HEK293 (cell line): ENCODE measurements around the gene TRAF6.

ENCODE experiments used
- CTCF ChIA-PET: fragments of 350-600 bp; formaldehyde crosslinking; extraction: SDS; loops from one replicate; lab custom pipeline; 2021; ENCODE audit warnings: antibody characterized with exemption; lab: Yijun Ruan, JAX
- POLR2A ChIA-PET: fragments of 300-600 bp; formaldehyde crosslinking; extraction: SDS; loops from one replicate; lab custom pipeline; 2020; ENCODE audit warnings: antibody characterized with exemption, inconsistent platforms; lab: Yijun Ruan, JAX
- H3K27ac ChIP-seq: fragments of 200-500 bp; sonication (Bioruptor generic); 2 replicates; pipeline ENCODE4 v1.5.1; 2014; ENCODE audit warnings: low read depth, low read length, control low read depth, inconsistent platforms; ENCODE audit errors: extremely low read depth
- H3K36me3 ChIP-seq, 2 experiments: fragments of 200-500 bp in 1 of 2; sonication (Bioruptor generic) in 1 of 2; 1 replicate in 1 of 2; 2 replicates in 1 of 2; pipeline ENCODE4 v1.5.1; 2014 to 2017; ENCODE audit warnings: inconsistent platforms in 2 of 2, low read length in 2 of 2; ENCODE audit not compliant: control insufficient read depth in 2 of 2, insufficient read depth in 1 of 2
- H3K4me1 ChIP-seq: fragments of 200-500 bp; sonication (Bioruptor generic); 2 replicates; pipeline ENCODE4 v1.5.1; 2014; ENCODE audit warnings: mild to moderate bottlenecking, low read length, inconsistent platforms; ENCODE audit not compliant: control insufficient read depth, insufficient read depth
- H3K4me3 ChIP-seq: 2 replicates; pipeline ENCODE4 v1.5.1; 2011; ENCODE audit warnings: low read depth, mild to moderate bottlenecking, control low read depth, low read length, moderate library complexity
- H3K9me3 ChIP-seq: fragments of 200-500 bp; sonication (Bioruptor generic); 2 replicates; pipeline ENCODE4 v1.5.1; 2014; ENCODE audit warnings: low read depth, low read length, inconsistent platforms; ENCODE audit not compliant: control insufficient read depth, insufficient read depth
- GFI1B ChIP-seq: fragments of 450-650 bp; formaldehyde crosslinking; IDR thresholded peaks from 2 replicates; pipeline ENCODE4 v1.5.1; 2016; ENCODE audit warnings: missing biosample characterization, missing genetic modification characterization
- KLF10 ChIP-seq: fragments of 450-650 bp; IDR thresholded peaks from 2 replicates; pipeline ENCODE4 v1.5.1; 2018; ENCODE audit warnings: missing biosample characterization, mild to moderate bottlenecking, missing genetic modification characterization
- KLF7 ChIP-seq: fragments of 450-650 bp; formaldehyde crosslinking; IDR thresholded peaks from 2 replicates; pipeline ENCODE4 v1.5.1; 2016; ENCODE audit warnings: missing biosample characterization, missing genetic modification characterization, borderline replicate concordance
- SALL2 ChIP-seq: fragments of 450-650 bp; formaldehyde crosslinking; IDR thresholded peaks from 2 replicates; pipeline ENCODE4 v1.5.0; 2017; ENCODE audit warnings: missing biosample characterization, mild to moderate bottlenecking, missing genetic modification characterization, borderline replicate concordance
- SCRT1 ChIP-seq: fragments of 450-650 bp; formaldehyde crosslinking; IDR thresholded peaks from 2 replicates; pipeline ENCODE4 v1.5.1; 2016; ENCODE audit warnings: missing biosample characterization, missing genetic modification characterization, borderline replicate concordance
- TCF7L2 ChIP-seq: IDR thresholded peaks from 2 replicates; pipeline ENCODE4 v1.6.1; 2011; ENCODE audit warnings: low read depth, mild to moderate bottlenecking, inconsistent platforms, low read length, moderate library complexity, borderline replicate concordance
- ZBTB17 ChIP-seq: fragments of 450-650 bp; formaldehyde crosslinking; IDR thresholded peaks from 2 replicates; pipeline ENCODE4 v1.5.1; 2016; ENCODE audit warnings: missing biosample characterization, missing genetic modification characterization
- ZFP41 ChIP-seq: fragments of 450-650 bp; formaldehyde crosslinking; IDR thresholded peaks from 2 replicates; pipeline ENCODE4 v1.5.1; 2016; ENCODE audit warnings: missing biosample characterization, missing genetic modification characterization, borderline replicate concordance
- ZNF155 ChIP-seq: fragments of 450-650 bp; formaldehyde crosslinking; IDR thresholded peaks from 2 replicates; pipeline ENCODE4 v1.5.1; 2016; ENCODE audit warnings: missing biosample characterization, missing genetic modification characterization
- ZNF335 ChIP-seq: fragments of 450-650 bp; formaldehyde crosslinking; conservative IDR thresholded peaks from 2 replicates; pipeline ENCODE4 v1.5.1; 2016; ENCODE audit warnings: missing biosample characterization, missing genetic modification characterization
- ZNF488 ChIP-seq: fragments of 450-650 bp; formaldehyde crosslinking; IDR thresholded peaks from 2 replicates; pipeline ENCODE4 v1.5.1; 2016; ENCODE audit warnings: missing biosample characterization, missing genetic modification characterization
- ZNF501 ChIP-seq: fragments of 450-650 bp; formaldehyde crosslinking; IDR thresholded peaks from 2 replicates; pipeline ENCODE4 v1.5.1; 2016; ENCODE audit warnings: missing biosample characterization, missing genetic modification characterization
- ZNF518A ChIP-seq: fragments of 450-650 bp; formaldehyde crosslinking; conservative IDR thresholded peaks from 2 replicates; pipeline ENCODE4 v1.5.1; 2016; ENCODE audit warnings: low read depth, missing biosample characterization, missing genetic modification characterization
- ZNF521 ChIP-seq: fragments of 450-650 bp; formaldehyde crosslinking; IDR thresholded peaks from 2 replicates; pipeline ENCODE4 v1.5.1; 2017; ENCODE audit warnings: missing biosample characterization, mild to moderate bottlenecking, missing genetic modification characterization
- ZNF529 ChIP-seq: fragments of 450-650 bp; formaldehyde crosslinking; IDR thresholded peaks from 2 replicates; pipeline ENCODE4 v1.5.1; 2017; ENCODE audit warnings: missing genetic modification characterization, missing biosample characterization; ENCODE audit not compliant: insufficient replicate concordance
- ZNF610 ChIP-seq: fragments of 450-650 bp; formaldehyde crosslinking; IDR thresholded peaks from 2 replicates; pipeline ENCODE4 v1.5.1; 2016; ENCODE audit warnings: missing biosample characterization, missing genetic modification characterization, borderline replicate concordance
- ZNF654 ChIP-seq: fragments of 450-650 bp; formaldehyde crosslinking; IDR thresholded peaks from 2 replicates; pipeline ENCODE4 v1.5.1; 2016; ENCODE audit warnings: low read depth, missing biosample characterization, missing genetic modification characterization
- ZNF785 ChIP-seq: fragments of 450-650 bp; formaldehyde crosslinking; IDR thresholded peaks from 2 replicates; pipeline ENCODE4 v1.5.1; 2016; ENCODE audit warnings: missing biosample characterization, missing genetic modification characterization
- TF ChIP-seq, protein P1 (sequence below): fragments of 450-650 bp; formaldehyde crosslinking; conservative IDR thresholded peaks from 2 replicates; pipeline ENCODE4 v1.5.1; 2016; ENCODE audit warnings: low read depth, missing biosample characterization, missing genetic modification characterization
- TF ChIP-seq, protein P2 (sequence below): fragments of 450-650 bp; formaldehyde crosslinking; optimal IDR thresholded peaks from 2 replicates; pipeline ENCODE3; 2016; ENCODE audit warnings: missing biosample characterization, mild to moderate bottlenecking, missing genetic modification characterization
- TF ChIP-seq, protein P3 (sequence below): fragments of 450-650 bp; formaldehyde crosslinking; IDR thresholded peaks from 2 replicates; pipeline ENCODE4; 2016; ENCODE audit warnings: missing biosample characterization, missing genetic modification characterization

TRAF6 gene

GRCh38 chr11:36498721-36499120 lies 11.4 kb downstream of the TRAF6 start (continued):
- TF ChIP-seq, protein P1, sequence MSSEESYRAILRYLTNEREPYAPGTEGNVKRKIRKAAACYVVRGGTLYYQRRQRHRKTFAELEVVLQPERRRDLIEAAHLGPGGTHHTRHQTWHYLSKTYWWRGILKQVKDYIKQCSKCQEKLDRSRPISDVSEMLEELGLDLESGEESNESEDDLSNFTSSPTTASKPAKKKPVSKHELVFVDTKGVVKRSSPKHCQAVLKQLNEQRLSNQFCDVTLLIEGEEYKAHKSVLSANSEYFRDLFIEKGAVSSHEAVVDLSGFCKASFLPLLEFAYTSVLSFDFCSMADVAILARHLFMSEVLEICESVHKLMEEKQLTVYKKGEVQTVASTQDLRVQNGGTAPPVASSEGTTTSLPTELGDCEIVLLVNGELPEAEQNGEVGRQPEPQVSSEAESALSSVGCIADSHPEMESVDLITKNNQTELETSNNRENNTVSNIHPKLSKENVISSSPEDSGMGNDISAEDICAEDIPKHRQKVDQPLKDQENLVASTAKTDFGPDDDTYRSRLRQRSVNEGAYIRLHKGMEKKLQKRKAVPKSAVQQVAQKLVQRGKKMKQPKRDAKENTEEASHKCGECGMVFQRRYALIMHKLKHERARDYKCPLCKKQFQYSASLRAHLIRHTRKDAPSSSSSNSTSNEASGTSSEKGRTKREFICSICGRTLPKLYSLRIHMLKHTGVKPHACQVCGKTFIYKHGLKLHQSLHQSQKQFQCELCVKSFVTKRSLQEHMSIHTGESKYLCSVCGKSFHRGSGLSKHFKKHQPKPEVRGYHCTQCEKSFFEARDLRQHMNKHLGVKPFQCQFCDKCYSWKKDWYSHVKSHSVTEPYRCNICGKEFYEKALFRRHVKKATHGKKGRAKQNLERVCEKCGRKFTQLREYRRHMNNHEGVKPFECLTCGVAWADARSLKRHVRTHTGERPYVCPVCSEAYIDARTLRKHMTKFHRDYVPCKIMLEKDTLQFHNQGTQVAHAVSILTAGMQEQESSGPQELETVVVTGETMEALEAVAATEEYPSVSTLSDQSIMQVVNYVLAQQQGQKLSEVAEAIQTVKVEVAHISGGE (tag by site-specific recombination), result no peak
- TF ChIP-seq ZNF335, result no peak
- no peak for TF ChIP-seq ZNF610 (tag by site-specific recombination)
- no peak for TF ChIP-seq ZNF521 (tag by site-specific recombination)
- TF ChIP-seq ZFP41 (tag by site-specific recombination), result no peak
- TF ChIP-seq ZNF488, result no peak
- no peak for TF ChIP-seq ZNF529 (tag by site-specific recombination)
- no peak for TF ChIP-seq KLF7 (tag by site-specific recombination)
- TF ChIP-seq KLF10, result no peak
- TF ChIP-seq, protein P2, sequence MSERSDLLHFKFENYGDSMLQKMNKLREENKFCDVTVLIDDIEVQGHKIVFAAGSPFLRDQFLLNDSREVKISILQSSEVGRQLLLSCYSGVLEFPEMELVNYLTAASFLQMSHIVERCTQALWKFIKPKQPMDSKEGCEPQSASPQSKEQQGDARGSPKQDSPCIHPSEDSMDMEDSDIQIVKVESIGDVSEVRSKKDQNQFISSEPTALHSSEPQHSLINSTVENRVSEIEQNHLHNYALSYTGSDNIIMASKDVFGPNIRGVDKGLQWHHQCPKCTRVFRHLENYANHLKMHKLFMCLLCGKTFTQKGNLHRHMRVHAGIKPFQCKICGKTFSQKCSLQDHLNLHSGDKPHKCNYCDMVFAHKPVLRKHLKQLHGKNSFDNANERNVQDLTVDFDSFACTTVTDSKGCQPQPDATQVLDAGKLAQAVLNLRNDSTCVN (tag by site-specific recombination), result no peak
- no peak for TF ChIP-seq SALL2 (tag by site-specific recombination)
- TF ChIP-seq, protein P3, sequence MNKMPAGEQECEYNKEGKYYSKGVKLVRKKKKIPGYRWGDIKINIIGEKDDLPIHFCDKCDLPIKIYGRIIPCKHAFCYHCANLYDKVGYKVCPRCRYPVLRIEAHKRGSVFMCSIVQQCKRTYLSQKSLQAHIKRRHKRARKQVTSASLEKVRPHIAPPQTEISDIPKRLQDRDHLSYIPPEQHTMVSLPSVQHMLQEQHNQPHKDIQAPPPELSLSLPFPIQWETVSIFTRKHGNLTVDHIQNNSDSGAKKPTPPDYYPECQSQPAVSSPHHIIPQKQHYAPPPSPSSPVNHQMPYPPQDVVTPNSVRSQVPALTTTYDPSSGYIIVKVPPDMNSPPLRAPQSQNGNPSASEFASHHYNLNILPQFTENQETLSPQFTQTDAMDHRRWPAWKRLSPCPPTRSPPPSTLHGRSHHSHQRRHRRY, result no peak

DNA sequence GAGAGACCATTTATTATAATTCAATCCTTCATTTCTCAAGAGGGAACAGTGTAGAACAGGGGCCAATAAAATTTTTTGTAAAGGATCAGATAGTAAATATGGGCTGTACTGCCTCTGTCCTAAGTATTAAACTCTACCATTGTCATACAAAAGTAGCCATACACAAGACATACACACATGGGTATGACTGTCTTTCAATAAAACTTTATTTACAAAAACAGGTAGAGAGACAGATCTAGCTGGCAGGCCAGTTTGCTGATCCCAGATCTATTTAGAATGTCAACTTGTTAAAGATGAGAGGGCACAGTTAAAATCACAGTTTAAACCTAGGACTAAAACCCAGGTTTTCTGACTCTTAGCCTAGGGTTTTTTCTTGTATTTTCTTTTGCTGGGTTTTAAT lies 16.7 kb downstream of the TRAF6 start:
- Histone ChIP-seq H3K27ac (no peak overlapping the region), H3K9me3 (no peaks in the 10 kb centered on the region), H3K4me3 (no peak overlapping the region), H3K4me1 (no peaks in the 10 kb centered on the region), H3K36me3 (peaks cover 8 to 83% of the 10 kb centered on the region in 2 experiments)
- TF ChIP-seq ZNF501 (tag by site-specific recombination), result no peak
- TF ChIP-seq ZBTB17 (tag by site-specific recombination), result peak; percentile 58
- ChIA-PET POLR2A (interaction anchor here (0.9 kb wide), 1 partner anchor 9 kb away, joined by 3 read pairs; no protein-coding TSS in a partner anchor), CTCF (interaction anchor here (0.5 to 4.5 kb wide), 34 partner anchors 10 to 931 kb away, joined by 3 to 73 read pairs (median 4); partner anchors contain the start of genes COMMD9 and PRR5L)

DNA sequence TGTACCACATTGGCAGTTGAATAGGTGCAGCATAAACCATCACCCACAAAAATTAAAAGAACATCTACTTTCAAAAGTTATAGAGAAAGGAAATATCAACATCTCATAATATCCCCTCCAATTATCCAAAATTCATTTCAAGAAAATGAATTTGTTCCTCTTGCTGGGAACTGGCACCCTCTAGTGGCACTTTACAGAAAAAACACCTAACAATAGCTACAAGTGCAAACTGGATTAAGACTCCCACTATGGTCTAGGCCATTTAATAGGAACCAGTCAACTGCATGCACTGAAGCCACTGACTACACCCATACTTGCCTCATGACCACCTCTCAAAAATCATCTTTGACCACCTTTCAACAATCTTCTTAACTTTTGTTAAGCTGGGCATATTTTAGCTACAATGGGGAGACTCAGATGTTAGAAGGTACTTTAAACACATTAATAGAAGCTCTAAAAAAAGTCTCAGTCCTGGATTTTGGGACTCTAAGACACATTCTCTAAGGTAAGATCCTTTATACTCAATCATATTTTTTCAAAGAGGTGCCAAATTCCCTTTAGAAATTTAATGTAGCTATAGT lies 17.3 kb downstream of the TRAF6 start:
- H3K36me3 ChIP-seq, result peaks cover 6 to 83% of the 10 kb centered on the region in 2 experiments
- no peaks in the 10 kb centered on the region for H3K4me1 ChIP-seq
- H3K27ac ChIP-seq, result no peak overlapping the region
- ChIA-PET CTCF (interaction anchor here (0.5 to 4.5 kb wide), 35 partner anchors 11 to 1088 kb away, joined by 3 to 73 read pairs (median 4); partner anchors contain the start of genes COMMD9 and PRR5L), POLR2A (interaction anchor here (0.9 kb wide), 1 partner anchor 9 kb away, joined by 3 read pairs; no protein-coding TSS in a partner anchor)
- H3K9me3 ChIP-seq, result no peaks in the 10 kb centered on the region
- H3K4me3 ChIP-seq, result no peak overlapping the region
- TF ChIP-seq ZNF155 (tag by site-specific recombination), result no peak
- TF ChIP-seq ZNF785, result no peak
- no peak for TF ChIP-seq GFI1B (tag by site-specific recombination)
- no peak for TF ChIP-seq TCF7L2
- TF ChIP-seq SCRT1, result peak; percentile 56
- peak; percentile 65 for TF ChIP-seq ZNF654 (tag by site-specific recombination)
- no peak for TF ChIP-seq ZNF518A (tag by site-specific recombination)
